SJCRH30 (cell line): ENCODE data around the gene MUC13. TPM values are rescaled to one million over a fixed set of nuclear protein-coding genes. Genes with fewer than 3 reads are reported as not detected.

Experiments
- DNase-seq, 2 experiments: peaks; one replicate each; pipeline ENCODE4 v3.0.0-alpha.2; 2015 to 2020
- H3K27ac ChIP-seq: fragments of 250-450 bp; sonication (Bioruptor Pico); 2 replicates; pipeline ENCODE4 v1.5.1; 2020; ENCODE audit warnings: mild to moderate bottlenecking, moderate library complexity
- H3K27me3 ChIP-seq: fragments of 250-450 bp; sonication (Bioruptor Pico); 2 replicates; pipeline ENCODE4 v1.5.1; 2020; ENCODE audit warnings: mild to moderate bottlenecking, moderate library complexity
- H3K36me3 ChIP-seq: fragments of 250-450 bp; sonication (Bioruptor Pico); 2 replicates; pipeline ENCODE4 v1.5.1; 2020; ENCODE audit warnings: mild to moderate bottlenecking, moderate library complexity
- H3K4me1 ChIP-seq: fragments of 250-450 bp; sonication (Bioruptor Pico); 2 replicates; pipeline ENCODE4 v1.5.1; 2020; ENCODE audit warnings: mild to moderate bottlenecking, moderate library complexity
- H3K4me3 ChIP-seq: fragments of 250-450 bp; sonication (Bioruptor Pico); 2 replicates; pipeline ENCODE4 v1.5.1; 2020; ENCODE audit warnings: mild to moderate bottlenecking, moderate library complexity
- H3K9me3 ChIP-seq: fragments of 250-450 bp; sonication (Bioruptor Pico); replicated peaks from 2 replicates; pipeline ENCODE4 v1.5.1; 2020; ENCODE audit warnings: mild to moderate bottlenecking, moderate library complexity
- total RNA-seq: library from RNA; depleted of rRNA; stranded (reverse); fragments of >200 nt; shearing (Covaris generic); gene quantifications from 2 replicates; pipeline ENCODE4 v1.2.3, GENCODE V29; 2014

MUC13 gene
- total RNA-seq, 1 experiment from 2014 or later, result not detected

- no peaks in the 10 kb centered on the region for H3K36me3 ChIP-seq
- H3K27ac ChIP-seq, result no peak overlapping the region
- DNase-seq, result peak; percentile 54 to 85
- H3K9me3 ChIP-seq, result no peaks in the 10 kb centered on the region
- H3K27me3 ChIP-seq, result no peaks in the 10 kb centered on the region
- H3K4me1 ChIP-seq, result no peaks in the 10 kb centered on the region
- no peak overlapping the region for H3K4me3 ChIP-seq
Measured at GRCh38 chr3:124928333-124929202, 6.0 kb downstream of the MUC13 start.

- Histone ChIP-seq H3K4me3 (no peak overlapping the region), H3K9me3 (no peaks in the 10 kb centered on the region), H3K36me3 (no peaks in the 10 kb centered on the region), H3K4me1 (no peaks in the 10 kb centered on the region), H3K27ac (no peak overlapping the region), H3K27me3 (no peaks in the 10 kb centered on the region)
- no peak for DNase-seq
Measured at GRCh38 chr3:124927574-124928045, 6.9 kb downstream of the MUC13 start.

- H3K36me3 ChIP-seq, result no peaks in the 10 kb centered on the region
- no peak for DNase-seq
Measured at GRCh38 chr3:124926426-124927101, 8.0 kb downstream of the MUC13 start.

GRCh38 chr3:124924741-124925140, 9.8 kb downstream of the MUC13 start:
- Histone ChIP-seq H3K27me3 (no peaks in the 10 kb centered on the region), H3K27ac (no peak overlapping the region), H3K36me3 (no peaks in the 10 kb centered on the region), H3K9me3 (no peaks in the 10 kb centered on the region), H3K4me3 (no peak overlapping the region), H3K4me1 (peaks cover 3% of the 10 kb centered on the region; the same call in 1 of the 2 replicates)
- DNase-seq, result no peak

More at GRCh38 chr3:124926426-124927101, 8.0 kb downstream of the MUC13 start:
- Histone ChIP-seq H3K4me1 (no peaks in the 10 kb centered on the region), H3K27ac (no peak overlapping the region), H3K4me3 (no peak overlapping the region), H3K27me3 (no peaks in the 10 kb centered on the region), H3K9me3 (no peaks in the 10 kb centered on the region)

- Histone ChIP-seq H3K36me3 (no peaks in the 10 kb centered on the region), H3K27ac (no peak overlapping the region), H3K4me1 (peaks cover 3% of the 10 kb centered on the region; the same call in 1 of the 2 replicates), H3K27me3 (no peaks in the 10 kb centered on the region), H3K9me3 (no peaks in the 10 kb centered on the region), H3K4me3 (no peak overlapping the region)
- no peak for DNase-seq
Measured at GRCh38 chr3:124923833-124924232, 10.7 kb downstream of the MUC13 start.

GRCh38 chr3:124920718-124921117, 13.8 kb downstream of the MUC13 start:
- Histone ChIP-seq H3K36me3 (no peaks in the 10 kb centered on the region), H3K9me3 (no peaks in the 10 kb centered on the region), H3K27ac (no peak overlapping the region), H3K4me3 (no peak overlapping the region), H3K4me1 (peaks cover 3% of the 10 kb centered on the region; the same call in 1 of the 2 replicates), H3K27me3 (no peaks in the 10 kb centered on the region)
- DNase-seq, result no peak

- peaks cover 3% of the 10 kb centered on the region; the same call in 1 of the 2 replicates for H3K4me1 ChIP-seq
- H3K9me3 ChIP-seq, result no peaks in the 10 kb centered on the region
- H3K27me3 ChIP-seq, result no peaks in the 10 kb centered on the region
- no peaks in the 10 kb centered on the region for H3K36me3 ChIP-seq
- H3K4me3 ChIP-seq, result no peak overlapping the region
- H3K27ac ChIP-seq, result no peak overlapping the region
- peak; percentile 33 to 48 for DNase-seq
Measured at GRCh38 chr3:124919756-124920155, 14.8 kb downstream of the MUC13 start.

GRCh38 chr3:124918524-124918923, 16.0 kb downstream of the MUC13 start:
- Histone ChIP-seq H3K27me3 (no peaks in the 10 kb centered on the region), H3K4me3 (no peak overlapping the region), H3K27ac (no peak overlapping the region), H3K9me3 (no peaks in the 10 kb centered on the region), H3K4me1 (peaks cover 3% of the 10 kb centered on the region; the same call in 1 of the 2 replicates), H3K36me3 (no peaks in the 10 kb centered on the region)
- DNase-seq, result peak; percentile 16 to 48

GRCh38 chr3:124916837-124917409, 17.6 kb downstream of the MUC13 start:
- Histone ChIP-seq H3K9me3 (no peaks in the 10 kb centered on the region), H3K27me3 (no peaks in the 10 kb centered on the region), H3K4me3 (no peak overlapping the region), H3K27ac (no peak overlapping the region), H3K36me3 (no peaks in the 10 kb centered on the region), H3K4me1 (peaks cover 3% of the 10 kb centered on the region; the same call in 1 of the 2 replicates)
- peak; percentile 11 to 35 for DNase-seq

GRCh38 chr3:124915254-124915653, 19.3 kb downstream of the MUC13 start:
- no peak overlapping the region for H3K27ac ChIP-seq
- peaks cover 3% of the 10 kb centered on the region; the same call in 1 of the 2 replicates for H3K4me1 ChIP-seq

GRCh38 chr3:124907957-124908356, 26.6 kb downstream of the MUC13 start:
- Histone ChIP-seq H3K4me1 (no peaks in the 10 kb centered on the region), H3K9me3 (no peaks in the 10 kb centered on the region; the same call in 1 of the 2 replicates), H3K27me3 (no peaks in the 10 kb centered on the region; the same call in 1 of the 2 replicates), H3K4me3 (no peak overlapping the region), H3K27ac (no peak overlapping the region), H3K36me3 (no peaks in the 10 kb centered on the region)
- no peak for DNase-seq

More at GRCh38 chr3:124915254-124915653, 19.3 kb downstream of the MUC13 start:
- DNase-seq, result no peak
- Histone ChIP-seq H3K27me3 (no peaks in the 10 kb centered on the region), H3K36me3 (no peaks in the 10 kb centered on the region), H3K4me3 (no peak overlapping the region), H3K9me3 (no peaks in the 10 kb centered on the region)

- H3K27me3 ChIP-seq, result no peaks in the 10 kb centered on the region; the same call in 1 of the 2 replicates
- no peaks in the 10 kb centered on the region for H3K36me3 ChIP-seq
- no peaks in the 10 kb centered on the region; the same call in 1 of the 2 replicates for H3K9me3 ChIP-seq
- no peak overlapping the region for H3K4me3 ChIP-seq
- no peaks in the 10 kb centered on the region for H3K4me1 ChIP-seq
- H3K27ac ChIP-seq, result no peak overlapping the region
- DNase-seq, result no peak
Measured at GRCh38 chr3:124904835-124905492, 29.6 kb downstream of the MUC13 start.

GRCh38 chr3:124903896-124904834, 30.4 kb downstream of the MUC13 start:
- H3K36me3 ChIP-seq, result no peaks in the 10 kb centered on the region
- no peak for DNase-seq
- no peaks in the 10 kb centered on the region; the same call in 1 of the 2 replicates for H3K27me3 ChIP-seq
- no peak overlapping the region for H3K4me3 ChIP-seq
- no peak overlapping the region for H3K27ac ChIP-seq
- no peaks in the 10 kb centered on the region; the same call in 1 of the 2 replicates for H3K9me3 ChIP-seq
- no peaks in the 10 kb centered on the region for H3K4me1 ChIP-seq
